Natural killer cell (primary cell): Measurements from ENCODE around the gene TPBG. TPM values are rescaled to one million over a fixed set of nuclear protein-coding genes. Genes with fewer than 3 reads are reported as not detected.
A peak's percentile ranks its signal among the peaks of the same experiment; 100 is the strongest.

Experiments used
- ATAC-seq, 3 donors: fragments of 150-1000 bp in 2 of 3; fragments of 200-7000 bp in 1 of 3; cut with Tn5 transposase; 1 replicate in 1 of 3; 2 replicates in 2 of 3; pipeline ENCODE4 v1.10.0; 2021; ENCODE audit warnings: mild to moderate bottlenecking in 2 of 3, moderate library complexity in 2 of 3
- DNase-seq, 2 donors: peaks; one replicate each; pipeline versions ENCODE4 v3.0.0 to v3.0.0-alpha.2; 2013 to 2021; ENCODE audit warnings: mixed read lengths in 1 of 2
- H3K27ac ChIP-seq: one replicate; pipeline ENCODE4 v1.5.1; 2013; ENCODE audit warnings: mild to moderate bottlenecking, low read length
- H3K27me3 ChIP-seq: one replicate; pipeline ENCODE4 v1.6.1; 2013; ENCODE audit warnings: low read length; ENCODE audit not compliant: control insufficient read depth, insufficient read depth
- H3K36me3 ChIP-seq: one replicate; pipeline ENCODE4 v1.6.1; 2013; ENCODE audit warnings: low read length; ENCODE audit not compliant: control insufficient read depth, insufficient read depth
- H3K4me1 ChIP-seq: one replicate; pipeline ENCODE4 v1.6.1; 2013; ENCODE audit warnings: low read length; ENCODE audit not compliant: control insufficient read depth, insufficient read depth
- H3K4me3 ChIP-seq: one replicate; pipeline ENCODE4 v1.5.1; 2013; ENCODE audit warnings: low read length
- H3K9me3 ChIP-seq: one replicate; pipeline ENCODE4 v1.6.1; 2013; ENCODE audit warnings: low read length; ENCODE audit not compliant: control insufficient read depth, insufficient read depth
- H3K27ac Mint-ChIP-seq, 2 donors: one replicate each; pipeline ENCODE4 v1.8.0; 2022; ENCODE audit warnings: mild to moderate bottlenecking in 2 of 2, mixed read lengths in 2 of 2, moderate library complexity in 1 of 2
- H3K27me3 Mint-ChIP-seq, 2 donors: one replicate each; pipeline ENCODE4 v1.8.0; 2022; ENCODE audit warnings: low read depth in 2 of 2, mixed read lengths in 2 of 2
- H3K36me3 Mint-ChIP-seq: one replicate; pipeline ENCODE4 v1.8.0; 2022; ENCODE audit warnings: mixed read lengths
- H3K4me1 Mint-ChIP-seq, 2 donors: one replicate each; pipeline ENCODE4 v1.8.0; 2022; ENCODE audit warnings: mixed read lengths in 2 of 2
- H3K4me3 Mint-ChIP-seq: one replicate; pipeline ENCODE4 v1.8.0; 2022; ENCODE audit warnings: mild to moderate bottlenecking, moderate library complexity, mixed read lengths
- H3K9me3 Mint-ChIP-seq, 2 donors: one replicate each; pipeline ENCODE4 v1.8.0; 2022; ENCODE audit warnings: mixed read lengths in 2 of 2
- WGBS: methylation state at CpG from one replicate; pipeline ENCODE4 v1.1.7; 2013; ENCODE audit warnings: missing lambda C conversion rate; ENCODE audit not compliant: insufficient coverage; 5-methylcytosine and 5-hydroxymethylcytosine counted together
- intact Hi-C: fragments of 100-400 bp; cut with micrococcal nuclease; formaldehyde crosslinking; loops from one replicate; pipeline ENCODE4 v1.14.2; 2022
- total RNA-seq, 4 donors: library from RNA; stranded (reverse); fragments of 120-200 nt in 1 of 4; gene quantifications; one replicate each; pipeline versions ENCODE4 v1.2.3 to v1.2.4, GENCODE V29; 2013 to 2022
- TF ChIP-seq, protein P1 (sequence below): fragments of 200-600 bp; IDR thresholded peaks from one replicate; pipeline ENCODE4 v1.8.0; 2022; ENCODE audit warnings: antibody characterized with exemption

The TPBG gene
- total RNA-seq, 3 donors from 2014 or later (not counting 1 experiment from before 2014, with no cell fraction given) = 0.11 to 0.33 TPM; not detected in 1

DNA sequence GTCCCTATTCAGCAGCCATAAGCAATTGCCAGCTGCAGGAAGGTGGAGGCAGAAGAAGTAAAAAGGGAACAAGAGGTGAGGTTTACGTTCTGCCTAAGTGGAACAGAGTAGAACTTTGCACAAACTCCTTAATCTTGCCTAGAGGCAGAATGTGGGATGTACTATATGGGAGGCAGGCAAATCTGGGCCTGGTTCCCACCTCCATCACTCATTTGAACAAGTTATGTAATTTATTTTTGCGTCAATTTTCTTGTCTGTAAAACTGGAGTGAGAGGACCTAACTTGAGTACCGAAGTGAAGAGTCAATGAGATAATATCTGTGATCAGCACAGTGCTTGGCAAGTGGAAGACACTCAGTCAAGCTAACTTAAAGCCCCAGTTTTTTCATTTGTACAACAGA lies 2.0 kb upstream of the TPBG start:
- Histone ChIP-seq H3K9me3 (no peaks in the 10 kb centered on the region), H3K4me3 (no peak overlapping the region), H3K4me1 (peaks cover 25% of the 10 kb centered on the region), H3K36me3 (no peaks in the 10 kb centered on the region), H3K27ac (no peak overlapping the region), H3K27me3 (peaks cover 25% of the 10 kb centered on the region)
- ATAC-seq = no peak
- Mint-ChIP-seq H3K9me3 (no peaks in the 10 kb centered on the region), H3K4me3 (no peak overlapping the region), H3K27me3 (peaks cover 47 to 48% of the 10 kb centered on the region in 2 donors), H3K36me3 (no peaks in the 10 kb centered on the region), H3K27ac (no peak overlapping the region), H3K4me1 (peaks cover 0 to 22% of the 10 kb centered on the region in 2 donors)
- DNase-seq = no peak
- WGBS = 78% methylated on average over 3 of the region's 3 CpGs
- TF ChIP-seq, protein P1, sequence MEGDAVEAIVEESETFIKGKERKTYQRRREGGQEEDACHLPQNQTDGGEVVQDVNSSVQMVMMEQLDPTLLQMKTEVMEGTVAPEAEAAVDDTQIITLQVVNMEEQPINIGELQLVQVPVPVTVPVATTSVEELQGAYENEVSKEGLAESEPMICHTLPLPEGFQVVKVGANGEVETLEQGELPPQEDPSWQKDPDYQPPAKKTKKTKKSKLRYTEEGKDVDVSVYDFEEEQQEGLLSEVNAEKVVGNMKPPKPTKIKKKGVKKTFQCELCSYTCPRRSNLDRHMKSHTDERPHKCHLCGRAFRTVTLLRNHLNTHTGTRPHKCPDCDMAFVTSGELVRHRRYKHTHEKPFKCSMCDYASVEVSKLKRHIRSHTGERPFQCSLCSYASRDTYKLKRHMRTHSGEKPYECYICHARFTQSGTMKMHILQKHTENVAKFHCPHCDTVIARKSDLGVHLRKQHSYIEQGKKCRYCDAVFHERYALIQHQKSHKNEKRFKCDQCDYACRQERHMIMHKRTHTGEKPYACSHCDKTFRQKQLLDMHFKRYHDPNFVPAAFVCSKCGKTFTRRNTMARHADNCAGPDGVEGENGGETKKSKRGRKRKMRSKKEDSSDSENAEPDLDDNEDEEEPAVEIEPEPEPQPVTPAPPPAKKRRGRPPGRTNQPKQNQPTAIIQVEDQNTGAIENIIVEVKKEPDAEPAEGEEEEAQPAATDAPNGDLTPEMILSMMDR = no peak
- intact Hi-C loops = no loop called here

DNA sequence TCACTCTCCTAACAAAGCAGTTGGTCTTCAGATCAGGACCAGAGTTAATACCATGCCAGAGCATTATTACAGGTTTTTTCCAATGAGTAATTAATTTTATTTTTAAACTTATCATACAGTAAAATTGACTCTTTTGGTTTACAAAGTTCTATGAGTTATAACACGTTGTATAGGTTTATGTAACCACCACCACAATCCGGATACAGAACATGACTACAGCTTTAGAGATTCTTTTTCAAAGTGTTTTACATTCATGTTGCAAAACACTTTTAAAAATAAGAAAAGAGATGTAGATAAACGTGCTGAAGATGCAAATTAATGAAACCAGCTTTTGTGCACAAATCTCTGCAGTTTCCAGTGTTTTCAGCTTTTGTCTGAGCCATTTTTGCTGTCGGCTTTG lies 1.5 kb upstream of the TPBG start:
- 45% methylated on average over 2 of the region's 4 CpGs for WGBS
- TF ChIP-seq, protein P1 = no peak
- no peak overlapping the region for H3K27ac ChIP-seq
- no peak for ATAC-seq
- Mint-ChIP-seq H3K4me1 (peaks cover 0 to 22% of the 10 kb centered on the region in 2 donors), H3K9me3 (no peaks in the 10 kb centered on the region), H3K27ac (no peak overlapping the region), H3K4me3 (peak overlapping the region; percentile 25), H3K27me3 (peaks cover 49 to 51% of the 10 kb centered on the region in 2 donors), H3K36me3 (no peaks in the 10 kb centered on the region)
- H3K4me1 ChIP-seq = peaks cover 25% of the 10 kb centered on the region
- H3K36me3 ChIP-seq = no peaks in the 10 kb centered on the region
- no peak overlapping the region for H3K4me3 ChIP-seq
- intact Hi-C loops = no loop called here
- H3K9me3 ChIP-seq = no peaks in the 10 kb centered on the region
- no peak for DNase-seq
- H3K27me3 ChIP-seq = peaks cover 25% of the 10 kb centered on the region

DNA sequence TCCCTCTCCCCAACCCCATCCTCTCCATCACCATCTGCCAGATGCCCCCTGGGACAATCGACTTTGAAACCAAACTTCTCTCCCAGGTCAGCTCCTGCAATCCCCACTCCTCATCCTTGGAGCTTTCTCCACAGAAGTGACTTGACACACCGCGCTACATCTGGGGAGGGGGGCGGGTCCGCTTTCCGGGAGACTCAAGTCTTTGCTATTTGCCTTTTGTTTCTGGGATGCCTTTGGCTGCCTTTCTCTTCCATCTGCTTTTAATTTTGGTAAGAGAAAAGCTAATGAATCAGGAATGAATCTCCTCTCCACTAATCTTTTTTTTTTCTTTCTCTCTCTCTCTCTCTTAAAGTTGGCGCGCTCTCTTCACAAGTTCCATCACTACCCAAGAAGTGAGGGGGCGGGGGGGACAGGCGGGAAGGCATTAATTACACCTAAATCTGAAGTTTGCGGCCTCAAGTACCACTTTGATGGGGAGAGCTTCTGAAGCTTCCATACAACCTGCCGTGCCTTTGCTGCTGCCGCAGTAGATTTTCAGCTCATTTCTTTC lies 664 bp upstream of the TPBG start:
- Histone ChIP-seq H3K36me3 (no peaks in the 10 kb centered on the region), H3K9me3 (no peaks in the 10 kb centered on the region), H3K27me3 (peaks cover 25% of the 10 kb centered on the region), H3K27ac (no peak overlapping the region), H3K4me3 (no peak overlapping the region), H3K4me1 (peaks cover 25% of the 10 kb centered on the region)
- Mint-ChIP-seq H3K27me3 (peaks cover 49 to 51% of the 10 kb centered on the region in 2 donors), H3K4me1 (peaks cover 0 to 22% of the 10 kb centered on the region in 2 donors), H3K27ac (no peak overlapping the region), H3K9me3 (no peaks in the 10 kb centered on the region), H3K4me3 (peak overlapping the region; percentile 75), H3K36me3 (no peaks in the 10 kb centered on the region)
- DNase-seq (no peak), ATAC-seq (no peak)
- under 1% methylated on average over 8 of the region's 13 CpGs for WGBS
- intact Hi-C loops = no loop called here
- TF ChIP-seq, protein P1 = no peak
